ENCODE measurements around the gene PRMT6. TPM values are rescaled to one million over a fixed set of nuclear protein-coding genes. Genes with fewer than 3 reads are reported as not detected.

PRMT6 gene
- total and polyA plus RNA-seq, 2 of the 4 experiments (the other 2 are of a cell fraction) = 12.5 to 15.4 TPM

DNA sequence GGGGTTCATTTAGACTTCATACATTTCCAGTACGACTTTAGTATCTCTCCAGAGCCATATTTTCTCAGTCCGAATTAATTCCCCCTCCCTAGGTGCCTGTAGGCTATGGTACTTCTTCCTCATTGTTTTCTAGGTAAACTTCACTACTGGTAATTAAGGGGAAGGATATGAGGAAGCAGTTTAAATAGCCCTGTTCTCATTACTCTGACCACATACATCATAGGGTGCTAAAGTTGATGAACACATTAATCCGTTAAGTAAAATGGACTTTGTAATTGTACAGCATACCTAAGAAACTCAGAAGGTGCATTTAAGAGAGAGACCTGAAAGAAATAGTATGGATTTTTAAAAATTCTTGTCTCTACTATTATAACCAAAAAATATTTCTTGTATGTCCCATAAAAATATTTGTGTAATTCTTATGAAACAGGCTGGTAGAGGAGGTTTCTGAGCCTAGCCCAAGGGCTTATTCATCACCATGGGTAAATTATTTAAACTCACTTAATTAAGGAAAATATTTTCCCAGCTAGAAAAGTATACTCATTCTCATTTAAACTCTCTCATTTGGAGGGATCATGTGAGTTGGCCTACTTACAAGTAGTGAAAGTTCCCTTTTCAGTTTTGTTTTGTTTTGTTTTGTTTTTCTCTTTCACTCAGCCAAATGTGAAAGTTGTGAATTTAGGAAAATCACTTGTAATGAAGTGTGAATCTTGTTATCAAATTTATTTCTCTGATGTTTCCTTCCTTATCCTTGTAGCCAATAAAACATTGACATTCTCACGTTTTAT lies 2.0 kb downstream of the PRMT6 start:
- TF ChIP-seq CTCF (conservative IDR thresholded peaks at IDR 0.05; ENCODE audit: low read depth, low read length) = no peak
- TF ChIP-seq POLR2A (IDR thresholded peaks at IDR 0.05; ENCODE audit: low read depth, low read length) = no peak
- TF ChIP-seq RCOR1 (IDR thresholded peaks at IDR 0.05; ENCODE audit: insufficient replicate concordance, low read length) = no peak
- no peak for TF ChIP-seq CHD1 (IDR thresholded peaks at IDR 0.05; ENCODE audit: low read depth, low read length)
- TF ChIP-seq NFE2L2 (IDR thresholded peaks at IDR 0.05; ENCODE audit: low read depth, low read length) = no peak
- no peak for TF ChIP-seq SMC3 (IDR thresholded peaks at IDR 0.05; ENCODE audit: low read depth, low read length)
- TF ChIP-seq RAD21 (IDR thresholded peaks at IDR 0.05; ENCODE audit: low read length) = no peak
- no peak for TF ChIP-seq BHLHE40 (IDR thresholded peaks at IDR 0.05; ENCODE audit: low read depth, low read length)
- TF ChIP-seq MAFK (IDR thresholded peaks at IDR 0.05; ENCODE audit: low read depth, low read length) = no peak
- no peak for TF ChIP-seq MXI1 (IDR thresholded peaks at IDR 0.05; ENCODE audit: borderline replicate concordance, low read depth, low read length)
- Histone ChIP-seq H3K56ac (ENCODE audit: extremely low read depth, insufficient read depth, low read length) (no peak overlapping the region), H2AK9ac (replicated peaks; ENCODE audit: low read depth, low read length, poor library complexity) (no peak overlapping the region), H2BK5ac (ENCODE audit: low read depth, low read length, poor library complexity, severe bottlenecking) (no peak overlapping the region), H3K9me1 (ENCODE audit: insufficient read depth, low read length) (no peaks in the 10 kb centered on the region), H3K4me3 (ENCODE audit: insufficient read depth, low read depth, low read length) (no peak overlapping the region), H4K20me1 (ENCODE audit: insufficient read depth, low read length) (no peaks in the 10 kb centered on the region), H2BK120ac (ENCODE audit: low read depth, low read length) (no peak overlapping the region), H2BK15ac (ENCODE audit: low read depth, low read length) (no peak overlapping the region), H4K8ac (ENCODE audit: low read depth in 2 of 2, low read length in 2 of 2) (peak overlapping the region in 1 of 2 experiments; percentile 68; a peak in 1 of 4 replicates), H3K9me3 (ENCODE audit: control insufficient read depth, insufficient read depth, low read length) (no peaks in the 10 kb centered on the region), H3K79me1 (ENCODE audit: low read depth in 1 of 2, low read length in 2 of 2) (peaks cover 4 to 18% of the 10 kb centered on the region in 2 experiments; a peak in 2 of 4 replicates), H2AFZ (replicated peaks; ENCODE audit: low read length, poor library complexity) (no peak overlapping the region), H3K27me3 (ENCODE audit: control insufficient read depth, insufficient read depth, low read length) (no peaks in the 10 kb centered on the region), H3K4me2 (ENCODE audit: low read depth, low read length) (no peak overlapping the region), H3K4me1 (ENCODE audit: control insufficient read depth, insufficient read depth, low read length) (peaks cover 2% of the 10 kb centered on the region), H3K9ac (ENCODE audit: low read depth, low read length) (no peak overlapping the region; the same call in 1 of the 2 replicates), H3K36me3 (ENCODE audit: control insufficient read depth, insufficient read depth, low read length) (peaks cover 2% of the 10 kb centered on the region; the same call in 1 of the 2 replicates), H4K91ac (ENCODE audit: insufficient read depth, low read depth, low read length) (no peak overlapping the region), H3K27ac (ENCODE audit: insufficient read depth, low read length) (no peak overlapping the region), H2BK20ac (ENCODE audit: low read depth, low read length) (no peak overlapping the region), H3K14ac (replicated peaks; ENCODE audit: low read depth, low read length) (no peak overlapping the region), H3K18ac (ENCODE audit: low read depth, low read length) (no peak overlapping the region), H3K4ac (ENCODE audit: low read depth, low read length) (no peak overlapping the region), H2AK5ac (ENCODE audit: low read depth, low read length) (no peak overlapping the region), H4K5ac (ENCODE audit: low read depth, low read length) (no peak overlapping the region), H3K23ac (ENCODE audit: low read depth, low read length) (no peak overlapping the region; the same call in 1 of the 2 replicates)
- no CpG with 5 or more reads among the region's 4 CpGs for WGBS, 2 experiments (ENCODE audit: extremely low coverage in 2 of 2, insufficient read length in 1 of 2)
- no TSS peak for BruUV-seq (replicated peaks)
- ChIA-PET POLR2A (ENCODE audit: unreplicated experiment) (no interaction called here), CTCF (no interaction called here)
- DNase-seq (no peak), ATAC-seq (ENCODE audit: low read depth) (no peak)
- intact Hi-C loops (cut with micrococcal nuclease) (no loop called here), in situ Hi-C loops (cut with MboI; ENCODE audit: low sequenced_read_pairs) (no loop called here), dilution Hi-C loops (cut with HindIII; ENCODE audit: low sequenced_read_pairs, unreplicated experiment) (no loop called here)
